Activated gamma-delta T cell treated with anti-CD3 and anti-CD28 coated beads, Interleukin-2, amount 50 U/mL, for 16 hours (primary cell): ENCODE data around the gene ZMIZ1.

Experiments
- DNase-seq: peaks from one replicate; pipeline ENCODE4 v3.0.0-alpha.2; 2020; ENCODE audit warnings: low read depth

ZMIZ1 gene

DNA sequence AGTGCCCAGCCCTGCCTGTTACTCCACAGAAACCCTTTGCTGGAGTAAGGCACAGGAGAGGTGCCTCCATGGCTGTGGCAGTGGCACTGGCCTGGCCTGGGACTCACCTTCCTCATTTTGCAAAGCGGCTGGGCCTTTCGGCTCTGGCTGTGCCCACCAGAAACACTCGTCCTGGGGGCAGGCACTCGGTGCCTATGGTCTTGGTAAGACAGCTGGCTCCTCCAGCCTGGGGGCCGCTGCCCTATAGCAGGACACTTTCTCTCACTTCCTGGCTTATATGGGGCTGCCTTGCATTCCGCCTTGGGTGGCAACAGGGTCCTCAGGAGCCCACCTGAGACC is 13.2 kb downstream of the ZMIZ1 start:
- DNase-seq, result no peak

DNA sequence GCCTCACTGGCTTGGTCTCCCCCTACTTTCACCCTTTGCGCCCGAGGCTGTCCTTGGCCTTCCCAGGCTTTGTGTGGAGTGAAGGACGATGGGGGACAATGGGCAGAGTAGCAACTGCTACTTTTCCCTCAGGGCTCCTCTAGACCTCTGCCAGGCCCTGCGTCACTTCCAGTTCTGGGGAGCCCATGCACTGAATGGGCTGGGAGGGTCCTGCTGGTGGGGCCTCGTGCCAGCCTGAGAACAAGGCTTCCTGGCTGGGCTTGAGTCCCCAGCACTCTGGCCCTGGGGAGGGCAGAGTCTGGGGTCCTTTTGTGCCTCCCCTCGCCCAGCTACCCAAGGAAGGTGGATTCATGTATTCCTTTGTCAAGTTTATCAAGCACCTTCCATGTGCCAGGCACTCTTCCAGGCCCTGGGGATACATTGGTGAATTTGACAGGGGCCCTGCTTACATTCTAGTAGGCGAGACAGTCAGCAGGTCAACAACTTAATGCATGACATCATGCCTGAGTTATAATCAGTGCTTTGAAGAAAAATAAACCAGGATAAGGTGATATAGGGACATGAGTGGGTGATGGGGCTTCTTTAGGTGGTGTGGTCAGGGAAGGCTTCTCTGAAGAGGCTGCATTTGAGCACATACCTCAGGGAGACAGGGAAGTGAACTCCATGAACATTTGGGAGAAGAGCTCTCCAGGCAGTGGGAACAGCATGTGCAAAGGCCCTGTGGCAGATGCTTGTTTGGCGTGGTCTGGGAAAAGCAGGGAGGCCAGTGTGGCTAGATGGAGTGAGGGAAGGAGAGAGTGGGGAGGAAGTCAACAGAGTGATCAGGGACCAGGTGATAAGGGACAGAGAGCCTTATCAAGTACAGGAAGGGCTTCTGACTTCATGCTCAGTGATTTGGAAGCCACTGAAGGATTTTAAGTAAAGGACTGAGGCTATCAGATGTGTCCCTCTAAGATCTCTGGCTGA is 14.1 kb downstream of the ZMIZ1 start:
- DNase-seq, result no peak

DNA sequence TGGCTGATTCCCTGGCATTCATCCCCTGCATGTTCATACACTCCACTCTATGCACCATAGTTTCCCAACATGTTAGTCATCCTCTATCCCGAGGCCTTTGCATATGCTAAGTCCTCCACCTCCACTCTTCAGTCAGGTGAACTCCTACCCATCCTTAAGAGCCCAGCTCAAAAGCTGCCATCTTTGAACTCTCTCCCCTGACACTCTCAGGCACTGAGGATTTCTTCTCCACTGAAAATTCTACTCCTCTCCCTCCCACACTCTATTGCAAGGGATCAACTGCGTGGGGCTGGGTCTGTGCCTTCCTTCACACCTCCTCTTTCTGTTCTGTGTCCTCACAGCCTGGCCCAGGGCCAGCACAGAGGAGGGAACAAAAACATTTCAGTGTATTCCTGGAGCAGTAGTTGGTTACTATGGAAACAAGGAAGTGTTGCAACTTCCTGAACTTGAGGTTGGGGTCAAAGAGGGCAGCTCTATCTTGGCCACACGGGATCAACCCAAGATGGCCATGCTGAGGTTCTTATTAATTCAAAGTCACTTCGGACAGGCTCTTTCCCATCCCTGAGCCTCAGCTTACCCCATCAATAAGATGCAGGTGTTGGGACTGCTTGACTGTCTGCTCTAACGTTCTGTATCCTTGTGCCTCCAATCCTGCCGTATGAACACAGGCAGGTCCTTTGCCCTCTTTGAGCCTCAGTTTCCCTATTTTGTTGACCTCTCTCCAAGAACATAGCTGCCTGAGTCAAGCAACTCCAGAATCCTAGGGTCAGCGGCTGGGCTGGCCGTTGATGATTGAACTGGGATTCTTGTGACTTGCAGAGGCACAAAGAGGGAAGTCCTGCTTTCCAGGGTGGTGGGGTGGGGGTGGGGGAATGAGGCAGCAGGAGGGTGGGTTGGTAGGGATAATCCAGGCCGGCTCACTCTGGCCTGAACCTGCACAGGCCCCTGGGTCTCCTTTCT is 15.5 kb downstream of the ZMIZ1 start:
- DNase-seq, result no peak

DNA sequence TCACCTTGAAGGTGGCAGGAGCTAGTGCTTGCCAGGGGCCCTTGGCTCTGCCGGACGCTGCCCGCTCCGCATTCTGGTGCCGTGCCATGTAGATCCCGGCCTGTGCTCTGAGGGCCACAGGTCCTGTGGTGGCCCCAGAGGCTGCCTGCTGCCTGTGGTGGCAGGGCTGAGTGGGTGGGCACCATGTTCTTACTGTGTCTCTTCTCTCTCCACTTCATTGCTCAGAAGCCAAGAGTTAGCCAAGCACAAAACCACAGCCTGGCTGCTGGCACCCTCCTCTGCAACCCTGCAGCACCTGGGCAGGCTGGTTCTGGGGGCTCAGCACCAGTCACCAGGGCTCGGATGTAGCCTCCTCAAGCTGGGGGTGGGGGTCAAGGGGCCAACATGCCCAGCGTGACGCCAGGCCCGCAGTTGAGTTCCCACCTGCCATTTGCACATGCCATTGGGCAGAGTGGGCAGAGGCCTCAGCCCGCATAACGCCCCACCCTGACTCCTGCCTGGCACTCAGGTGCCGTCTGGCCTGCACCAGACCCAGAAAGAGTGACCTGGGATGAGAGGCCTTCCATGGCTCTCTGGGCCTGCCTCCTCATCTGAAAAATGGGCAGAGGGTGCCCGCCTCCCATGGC is 16.3 kb downstream of the ZMIZ1 start:
- no peak for DNase-seq

DNA sequence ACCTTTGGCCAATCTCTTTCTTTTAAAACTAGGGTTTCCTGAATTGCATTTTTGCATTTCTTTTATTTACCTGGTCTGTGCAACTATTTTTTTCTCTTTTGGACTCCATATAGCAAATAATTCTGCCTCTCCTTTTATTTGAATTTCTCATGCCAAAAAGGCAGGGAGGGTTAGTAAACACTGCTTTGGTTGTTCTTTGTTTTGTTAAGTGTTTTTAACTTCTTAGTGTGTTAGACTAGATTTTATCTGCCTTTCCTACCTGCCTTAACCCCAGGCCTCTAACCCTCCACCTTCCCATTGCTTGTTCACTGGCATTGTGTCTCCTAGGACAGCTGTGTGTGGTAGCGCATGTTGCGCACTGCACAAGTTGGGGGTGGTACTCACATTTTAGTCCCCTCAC is 18.1 kb downstream of the ZMIZ1 start:
- no peak for DNase-seq

DNA sequence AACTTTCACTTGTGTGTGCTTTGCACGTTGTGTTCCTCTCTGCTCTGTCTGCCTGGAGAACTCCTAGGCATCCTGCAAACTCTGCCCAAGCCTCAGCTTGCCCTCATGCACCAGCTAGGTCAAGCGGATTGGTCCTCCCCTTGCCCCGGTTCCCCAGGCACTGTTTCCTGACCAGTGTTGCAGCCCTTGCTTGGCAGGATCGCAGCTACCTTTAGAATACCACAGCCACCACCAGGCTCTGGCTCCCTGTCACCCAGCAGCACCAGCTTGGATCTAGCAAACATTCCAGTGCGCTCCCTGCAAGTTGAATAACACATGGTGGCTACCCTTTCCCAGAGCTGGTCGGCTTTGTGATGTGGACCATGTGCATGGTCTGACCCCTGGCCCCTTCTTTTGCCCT is 19.0 kb downstream of the ZMIZ1 start:
- DNase-seq, result no peak

DNA sequence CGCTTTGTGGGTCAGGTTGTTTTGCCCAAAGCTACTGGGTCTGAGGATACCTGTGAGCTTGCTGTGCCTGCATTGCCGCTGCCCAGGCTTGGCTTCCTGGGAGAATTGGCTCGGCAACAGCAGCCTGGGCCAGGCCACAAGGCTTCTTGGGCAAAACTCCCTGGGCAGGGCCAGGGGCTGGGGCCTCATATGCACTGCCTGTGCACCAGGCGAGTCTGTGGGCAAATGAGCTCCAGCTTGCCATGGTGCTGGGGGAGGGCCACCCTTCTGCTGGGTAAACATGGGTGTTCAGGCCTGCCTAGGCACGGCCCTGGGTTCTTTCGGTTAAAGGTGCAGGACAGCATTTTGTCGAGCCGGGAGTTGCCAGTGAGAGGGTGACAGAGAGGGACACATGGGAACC is 19.4 kb downstream of the ZMIZ1 start:
- DNase-seq, result no peak

DNA sequence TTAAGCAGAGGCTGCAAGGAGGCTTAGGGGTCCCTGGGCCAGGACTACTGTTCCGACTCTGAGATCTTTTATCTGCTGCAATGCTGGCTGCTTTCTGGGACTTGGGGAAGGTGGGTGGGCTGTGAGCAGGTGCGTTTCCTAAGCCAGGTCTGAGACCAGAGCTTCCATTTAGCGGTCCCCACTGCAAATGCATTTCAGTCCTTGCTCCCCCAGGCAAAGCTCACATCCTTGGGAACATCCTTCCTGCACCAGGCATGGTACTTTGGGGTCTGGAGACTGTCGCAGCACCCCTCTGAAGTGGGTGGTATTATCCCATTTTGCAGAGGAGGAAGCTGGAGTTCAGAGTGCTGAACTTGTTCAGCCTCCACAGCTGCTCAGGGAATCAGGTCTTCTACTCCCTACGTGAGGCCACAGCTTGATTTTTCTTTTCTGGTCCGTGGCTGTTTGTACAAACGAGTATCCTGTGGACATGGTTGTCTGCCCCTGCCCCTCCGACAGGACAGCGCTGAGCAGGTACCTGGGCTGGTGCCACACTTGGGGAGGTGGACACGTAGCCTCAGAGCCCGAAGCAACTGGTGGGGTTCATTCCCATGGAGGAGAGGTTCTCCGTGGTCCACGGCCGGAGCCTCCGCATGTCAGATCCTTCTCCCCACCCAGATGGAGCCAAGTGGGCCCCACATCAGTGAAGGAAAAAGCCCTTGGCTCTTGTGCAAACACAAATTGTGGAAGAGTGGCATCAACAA is 20.0 kb downstream of the ZMIZ1 start:
- no peak for DNase-seq

DNA sequence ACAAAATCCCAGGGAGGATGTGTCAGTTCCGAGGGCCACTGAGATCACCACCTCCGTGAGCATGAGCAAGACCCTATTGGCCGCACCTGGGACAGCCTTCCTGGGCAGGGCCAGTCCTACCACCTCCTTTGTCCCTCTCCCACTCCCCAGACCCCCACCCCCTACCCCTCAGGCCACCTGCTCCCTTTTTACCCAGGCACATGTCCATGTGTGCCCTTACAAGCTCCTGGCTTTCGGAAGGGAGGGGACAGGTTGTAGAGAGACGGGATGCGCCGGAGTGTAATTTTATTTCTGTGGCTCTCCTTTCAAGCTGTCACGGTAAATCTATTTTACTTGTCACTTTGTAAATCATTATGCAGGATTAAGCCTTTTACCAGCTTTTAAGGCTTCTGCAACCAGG is 20.9 kb downstream of the ZMIZ1 start:
- DNase-seq, result no peak

DNA sequence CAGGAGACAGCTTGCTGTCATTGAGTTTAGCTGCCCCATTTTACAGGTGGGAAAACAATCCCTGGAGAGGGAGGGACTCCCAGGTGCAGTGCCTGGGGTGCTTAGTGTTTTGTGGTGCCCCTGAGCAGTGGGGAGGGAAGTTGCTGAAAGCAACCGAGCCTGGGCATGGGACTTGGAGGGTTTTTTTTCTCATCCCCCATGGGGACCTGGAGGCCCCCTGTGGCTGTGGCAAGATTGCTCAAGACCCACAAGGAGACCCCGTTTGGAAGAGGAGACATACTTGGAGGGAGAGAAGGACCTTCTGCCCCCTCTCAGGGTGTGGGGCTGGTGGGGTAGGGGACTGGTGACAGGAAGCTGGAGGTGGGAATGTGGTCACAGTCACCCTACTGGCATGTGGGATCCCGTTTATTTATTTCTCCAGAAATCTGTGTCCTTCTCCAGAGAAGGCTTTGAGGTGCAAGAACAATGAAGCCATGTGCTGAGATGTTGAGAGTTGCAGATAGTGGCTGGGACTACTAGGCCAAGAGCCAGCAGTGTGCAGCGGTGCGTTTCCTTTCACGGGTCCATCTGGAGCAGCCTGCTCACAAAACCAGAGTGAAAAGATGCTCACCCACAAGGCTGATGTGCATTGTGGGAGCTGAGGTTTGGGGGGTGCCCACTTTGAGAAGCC is 21.5 kb downstream of the ZMIZ1 start:
- no peak for DNase-seq

DNA sequence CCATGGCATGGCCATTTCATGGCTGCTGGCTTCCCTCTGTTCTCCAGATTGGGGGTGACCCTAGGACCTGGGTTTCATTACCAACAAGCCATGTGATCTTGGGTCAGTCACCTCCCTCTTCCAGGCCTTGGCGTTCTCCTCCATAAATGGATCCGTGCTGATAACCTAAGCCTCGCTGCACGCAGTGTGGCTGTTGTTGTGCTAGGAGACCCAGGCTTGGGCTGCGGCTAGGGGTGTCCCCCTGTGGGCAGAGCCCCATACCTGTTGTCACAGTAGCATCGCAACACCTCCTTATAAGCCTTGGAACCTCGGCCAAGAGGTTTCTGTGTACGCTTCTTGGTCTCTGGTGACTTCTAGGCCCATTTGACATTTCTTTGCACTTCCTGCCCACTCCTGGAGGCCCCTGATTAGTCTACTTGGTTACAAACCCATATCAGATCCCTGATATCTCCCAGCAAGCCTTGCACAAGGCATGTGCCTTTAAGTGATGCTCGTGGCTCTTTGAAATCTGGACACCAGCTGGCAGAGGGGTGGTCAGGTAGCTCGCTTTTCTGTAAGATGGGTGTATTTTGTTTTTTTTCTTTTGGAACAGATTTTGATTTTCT is 23.6 kb downstream of the ZMIZ1 start:
- DNase-seq, result no peak

DNA sequence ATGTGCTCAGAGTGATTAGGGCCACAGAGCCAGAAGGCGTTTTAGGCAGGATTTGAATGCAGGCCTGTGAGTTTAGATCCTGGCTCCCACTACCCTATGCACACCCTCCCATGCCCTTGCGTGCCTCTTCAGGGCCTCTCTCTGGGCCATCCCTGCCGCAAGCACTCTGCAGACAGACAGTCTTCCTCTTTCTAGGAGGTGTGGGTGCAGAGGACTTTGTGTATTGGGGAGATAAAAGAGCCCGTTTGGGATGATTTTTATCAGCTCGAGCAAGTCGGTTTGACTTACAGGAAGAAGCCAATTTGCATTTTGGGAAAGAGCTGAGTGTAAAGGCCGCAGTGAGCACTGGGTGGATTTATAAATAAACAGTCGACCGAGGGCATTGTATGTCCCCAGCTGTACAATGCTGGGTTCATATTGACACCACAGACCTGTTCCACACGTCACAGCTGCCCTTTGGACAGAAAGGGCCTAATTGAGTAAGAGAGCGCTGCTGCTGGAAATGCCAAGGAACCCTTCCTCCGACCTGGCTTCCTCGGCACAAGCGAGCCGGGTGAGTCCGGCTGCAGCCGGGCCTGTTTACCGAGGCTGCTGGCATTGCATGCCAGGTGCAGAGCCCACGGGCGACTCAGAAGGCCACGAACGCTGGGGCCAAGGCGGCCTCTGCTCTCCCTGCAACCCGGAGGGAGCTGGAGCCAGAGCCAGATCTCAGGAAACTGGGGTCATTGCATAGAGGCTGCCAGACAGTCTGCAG is 25.1 kb downstream of the ZMIZ1 start:
- no peak for DNase-seq

DNA sequence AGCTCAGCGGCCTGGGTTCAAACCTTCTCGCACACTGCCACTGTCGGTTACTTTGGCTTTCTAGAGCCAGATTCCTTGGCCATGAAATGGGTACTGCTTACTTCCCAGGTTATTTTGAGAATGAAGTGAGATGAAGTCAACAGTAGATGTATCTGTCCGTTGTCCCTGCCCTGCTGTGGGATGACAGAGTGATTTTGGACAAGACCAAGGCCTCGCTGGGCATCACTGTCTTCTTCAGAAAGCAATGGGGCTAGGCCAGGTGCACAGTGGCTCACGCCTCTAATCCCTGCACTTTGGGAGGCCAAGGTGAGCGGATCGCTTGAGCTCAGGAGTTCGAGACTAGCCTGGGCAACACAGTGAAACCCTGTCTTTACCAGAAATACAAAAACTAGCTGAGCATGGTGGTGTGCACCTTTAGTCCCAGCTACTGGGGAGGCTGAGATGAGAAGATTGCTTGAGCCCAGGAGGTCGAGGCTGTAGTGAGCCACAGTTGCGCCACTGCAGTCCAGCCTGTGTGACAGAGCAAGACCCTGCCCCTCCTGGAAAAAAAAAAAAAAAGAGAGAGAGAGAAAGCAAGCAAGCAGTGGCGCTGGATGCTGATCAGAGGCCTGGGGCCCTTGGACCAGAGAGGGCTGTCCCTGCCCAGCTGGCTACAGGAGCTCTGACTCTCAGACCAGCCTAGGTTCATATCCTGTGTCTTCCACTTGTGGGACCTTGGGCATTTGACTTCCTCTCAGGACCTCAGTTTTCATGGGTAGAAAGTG is 25.8 kb downstream of the ZMIZ1 start:
- DNase-seq, result no peak

DNA sequence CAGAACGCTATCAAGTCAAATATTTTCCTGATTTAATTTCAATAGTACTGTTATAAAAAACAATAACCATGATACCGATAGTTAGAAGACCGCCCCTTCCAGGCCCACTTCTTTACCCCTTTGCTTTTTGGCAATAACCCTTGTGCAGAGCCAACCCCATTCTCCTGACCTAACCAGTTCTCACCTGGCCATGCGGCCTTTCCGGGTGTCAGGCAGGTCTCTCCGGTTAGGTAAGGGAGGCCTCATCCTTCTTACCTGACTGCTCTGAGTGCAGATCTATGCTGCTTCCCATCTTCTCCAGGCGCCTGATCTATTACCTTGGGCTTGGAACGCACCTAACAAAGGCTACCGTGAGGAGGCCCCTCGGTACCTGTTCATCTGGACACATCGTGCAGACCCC is 26.6 kb downstream of the ZMIZ1 start:
- no peak for DNase-seq

DNA sequence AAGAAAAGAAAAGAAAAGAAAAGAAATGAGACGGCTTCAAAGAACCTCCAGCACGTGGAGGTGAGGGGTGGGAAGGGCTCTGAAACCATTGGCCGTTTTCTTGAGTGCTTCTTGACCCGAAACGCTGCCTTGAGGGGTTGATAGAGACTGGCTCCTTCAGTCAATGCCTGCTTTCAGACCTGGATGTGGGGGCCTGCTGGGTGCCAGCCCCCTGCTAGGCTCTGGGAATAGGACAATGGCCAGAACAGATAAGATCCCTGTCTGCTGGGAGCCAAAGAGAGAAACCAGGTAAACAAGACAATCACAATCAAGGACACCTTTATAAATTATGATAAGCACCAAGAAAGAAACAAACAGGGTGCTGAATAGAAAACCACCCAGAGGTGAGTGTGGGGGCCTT is 27.7 kb downstream of the ZMIZ1 start:
- no peak for DNase-seq

DNA sequence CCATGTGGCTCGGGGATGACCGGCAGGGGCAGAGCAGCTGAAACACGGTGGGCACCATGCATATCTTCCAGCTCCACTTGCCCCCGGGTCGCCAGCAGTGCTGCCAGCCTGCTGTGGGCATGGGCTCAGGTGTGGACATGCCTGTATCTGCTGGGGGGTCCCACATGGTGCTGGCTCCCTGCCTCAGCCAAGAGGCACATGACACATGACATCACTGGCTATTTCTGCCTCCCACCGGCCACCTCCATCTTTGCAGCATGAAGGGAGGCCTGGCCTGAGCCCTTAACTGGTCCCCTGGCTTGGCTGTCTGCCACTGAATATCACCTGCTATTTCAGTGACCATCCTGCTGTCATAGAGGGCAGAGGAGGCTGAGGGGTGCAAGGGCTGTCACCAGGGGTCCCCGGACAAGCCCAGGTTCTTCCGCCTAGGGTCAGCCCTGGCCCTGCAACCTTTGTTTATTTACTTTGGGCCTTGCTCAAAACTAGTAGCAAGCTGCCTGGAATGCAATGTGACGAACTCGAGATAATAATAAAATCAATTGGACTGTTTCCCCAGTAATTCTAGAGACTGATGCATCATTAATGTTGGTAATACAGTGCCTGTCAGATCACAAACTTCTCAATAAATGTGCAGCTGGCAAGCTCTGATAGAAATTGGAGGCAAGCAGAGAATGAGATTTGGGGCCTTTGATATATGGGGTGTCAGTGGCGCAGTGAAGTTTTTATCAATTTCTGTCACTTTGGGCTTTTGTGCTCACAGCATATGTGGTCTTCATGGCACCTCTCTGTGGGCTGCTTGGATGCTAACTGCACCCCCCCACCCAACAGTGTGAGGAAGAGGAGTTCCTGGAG is 28.5 kb downstream of the ZMIZ1 start:
- no peak for DNase-seq

DNA sequence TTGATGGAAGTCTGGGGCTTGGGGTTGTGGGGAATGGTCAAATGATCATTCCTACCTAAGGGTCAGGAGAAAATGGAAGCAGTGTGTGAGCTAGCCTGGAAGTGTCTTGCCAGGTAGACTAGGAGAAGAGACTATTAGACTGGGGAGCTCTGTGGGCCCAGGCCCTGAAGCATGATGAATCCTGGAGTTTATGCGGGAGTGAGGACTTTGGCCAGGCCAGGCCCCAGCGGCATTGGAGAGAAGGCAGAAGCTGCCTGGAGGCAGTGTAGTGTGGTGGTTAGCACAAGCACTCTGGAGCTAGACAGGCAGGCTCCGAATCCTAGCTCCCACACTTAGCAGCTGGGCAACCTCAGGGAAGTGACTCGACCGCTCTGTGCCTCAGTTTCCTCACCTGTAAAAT is 29.3 kb downstream of the ZMIZ1 start:
- no peak for DNase-seq

DNA sequence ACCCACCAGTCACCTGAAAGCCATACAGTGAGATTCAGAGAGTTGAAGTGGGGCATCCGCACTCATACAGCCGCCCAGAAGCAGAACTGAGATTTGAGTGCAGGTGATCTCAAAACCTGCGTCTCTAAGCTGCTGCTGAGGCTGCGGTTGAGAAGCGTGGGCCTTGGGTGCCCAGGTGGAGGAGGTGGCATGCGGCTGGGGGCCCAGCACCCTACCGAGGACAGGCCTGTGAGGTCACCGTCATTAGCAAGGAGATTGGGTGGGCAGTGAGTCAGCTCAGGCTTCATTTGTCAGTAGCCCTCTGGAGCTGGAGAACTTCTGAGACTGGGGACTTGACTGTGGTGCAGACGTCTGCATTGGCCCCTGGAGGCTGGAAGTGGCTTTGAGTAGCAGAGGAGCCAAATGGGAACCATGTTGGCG is 29.8 kb downstream of the ZMIZ1 start:
- no peak for DNase-seq
